ENCODE data around the gene ECE1. TPM values are rescaled to one million over a fixed set of nuclear protein-coding genes. Genes with fewer than 3 reads are reported as not detected.

Gene ECE1
- total and polyA plus RNA-seq, 2 of the 13 experiments (the other 11 are each of a cell fraction or from before 2014, with no cell fraction given) = 13.5 to 21.2 TPM

- in situ Hi-C loops (cut with HindIII; ENCODE audit: extremely low pct_ligation_motif_present, low pct_unique_long_range_greater_than_20kb) (no loop called here), intact Hi-C loops (cut with micrococcal nuclease; ENCODE audit: unreplicated experiment) (no loop called here)
- ATAC-seq (no peak), DNase-seq (ENCODE audit: low spot score) (no peak), FAIRE-seq (no peak)
- Histone ChIP-seq H3K27ac (ENCODE audit: extremely low read length, insufficient read depth, low read length) (no peak overlapping the region), H3K4me3 (replicated peaks in 1 of 3; ENCODE audit: insufficient read depth in 1 of 3, low read depth in 2 of 3, low read length in 3 of 3) (no peak overlapping the region), H3K9me3 (ENCODE audit: low read length) (no peaks in the 10 kb centered on the region), H3K27me3 (ENCODE audit: control insufficient read depth in 1 of 2, insufficient read depth in 2 of 2, low read length in 2 of 2) (no peaks in the 10 kb centered on the region; a peak in 1 of 5 replicates), H3K4me2 (ENCODE audit: low read depth, low read length) (no peak overlapping the region), H3K4me1 (ENCODE audit: insufficient read depth, low read length) (no peaks in the 10 kb centered on the region), H2AFZ (ENCODE audit: low read length) (no peak overlapping the region), H3K36me3 (replicated peaks in 1 of 2; ENCODE audit: control insufficient read depth in 1 of 2, insufficient read depth in 2 of 2, low read length in 2 of 2) (no peaks in the 10 kb centered on the region), H3K79me2 (ENCODE audit: insufficient read depth, low read length) (no peaks in the 10 kb centered on the region), H3K9ac (ENCODE audit: insufficient read depth, low read depth, low read length) (no peak overlapping the region), H4K20me1 (ENCODE audit: insufficient read depth, low read length) (no peaks in the 10 kb centered on the region)
- TF ChIP-seq MAZ (IDR thresholded peaks at IDR 0.05; ENCODE audit: borderline replicate concordance, low read depth, low read length) = no peak
- TF ChIP-seq MAZ (CRISPR knock-in tag; IDR thresholded peaks at IDR 0.05; ENCODE audit: low read depth) = no peak
- BruUV-seq (replicated peaks) = no TSS peak
- ChIA-PET POLR2A (no interaction called here), CTCF (ENCODE audit: low intra/inter-chr PET ratio, low total read pairs) (no interaction called here)
- 58% methylated on average over 6 of the region's 6 CpGs for WGBS (ENCODE audit: low lambda C conversion rate)
Measured at GRCh38 chr1:21200767-21201166, 89.5 kb downstream of the ECE1 start.

- no peak overlapping the region for H3K4me2 ChIP-seq (ENCODE audit: low read depth, low read length)
Measured at GRCh38 chr1:21198929-21199328, 91.3 kb downstream of the ECE1 start.

More at GRCh38 chr1:21198929-21199328, 91.3 kb downstream of the ECE1 start:
- CTCF ChIA-PET (ENCODE audit: low intra/inter-chr PET ratio, low total read pairs) = no interaction called here
- in situ Hi-C loops (cut with HindIII; ENCODE audit: extremely low pct_ligation_motif_present, low pct_unique_long_range_greater_than_20kb) (loop anchor here (5.0 to 25.0 kb wide), 2 partner anchors 212 to 507 kb away; no protein-coding TSS in a partner anchor), intact Hi-C loops (cut with micrococcal nuclease; ENCODE audit: unreplicated experiment) (no loop called here)
- no TSS peak for BruUV-seq (replicated peaks)
- Histone ChIP-seq H3K36me3 (replicated peaks in 1 of 2; ENCODE audit: control insufficient read depth in 1 of 2, insufficient read depth in 2 of 2, low read length in 2 of 2) (no peaks in the 10 kb centered on the region), H3K4me1 (ENCODE audit: insufficient read depth, low read length) (peaks cover 10% of the 10 kb centered on the region; the same call in 1 of the 2 replicates), H3K27ac (ENCODE audit: extremely low read length, insufficient read depth, low read length) (no peak overlapping the region), H3K9me3 (ENCODE audit: low read length) (no peaks in the 10 kb centered on the region), H3K4me3 (replicated peaks in 1 of 3; ENCODE audit: insufficient read depth in 1 of 3, low read depth in 2 of 3, low read length in 3 of 3) (no peak overlapping the region), H3K27me3 (ENCODE audit: control insufficient read depth in 1 of 2, insufficient read depth in 2 of 2, low read length in 2 of 2) (no peaks in the 10 kb centered on the region; a peak in 1 of 5 replicates), H3K79me2 (ENCODE audit: insufficient read depth, low read length) (no peaks in the 10 kb centered on the region), H2AFZ (ENCODE audit: low read length) (no peak overlapping the region), H4K20me1 (ENCODE audit: insufficient read depth, low read length) (no peaks in the 10 kb centered on the region), H3K9ac (ENCODE audit: insufficient read depth, low read depth, low read length) (no peak overlapping the region)
- 0% methylated on average over 3 of the region's 4 CpGs for WGBS (ENCODE audit: low lambda C conversion rate)
- TF ChIP-seq SMC3 (IDR thresholded peaks at IDR 0.05; ENCODE audit: low read length) = no peak
- peak; percentile 44; the same call in 1 of the 2 replicates for TF ChIP-seq RFX5 (IDR thresholded peaks at IDR 0.05; ENCODE audit: low read depth, low read length)
- TF ChIP-seq NCOA1 (CRISPR knock-in tag; IDR thresholded peaks at IDR 0.05) = no peak
- no peak for TF ChIP-seq TMF1 (CRISPR knock-in tag; IDR thresholded peaks at IDR 0.05; ENCODE audit: low read depth)
- peak; percentile 89 for TF ChIP-seq RFX1 (IDR thresholded peaks at IDR 0.05)
- peak; percentile 61; the same call in 1 of the 2 replicates for TF ChIP-seq RFX3 (CRISPR knock-in tag; IDR thresholded peaks at IDR 0.05)
- no peak for TF ChIP-seq MAF1 (CRISPR knock-in tag; IDR thresholded peaks at IDR 0.05; ENCODE audit: borderline replicate concordance)
- TF ChIP-seq DRAP1 (CRISPR knock-in tag; IDR thresholded peaks at IDR 0.05) = no peak
- POLR2A ChIA-PET = no interaction called here
- FAIRE-seq (no peak), ATAC-seq (no peak), DNase-seq (ENCODE audit: low spot score) (no peak)

Measured in HepG2 (cell line).